ENCODE data around the gene HABP4. TPM values are rescaled to one million over a fixed set of nuclear protein-coding genes. Genes with fewer than 3 reads are reported as not detected.
A peak's percentile ranks its signal among the peaks of the same experiment; 100 is the strongest.

Gene HABP4
- total and polyA plus RNA-seq, 11 donors: 17.8 to 35.7 (median 25.9) TPM

DNA sequence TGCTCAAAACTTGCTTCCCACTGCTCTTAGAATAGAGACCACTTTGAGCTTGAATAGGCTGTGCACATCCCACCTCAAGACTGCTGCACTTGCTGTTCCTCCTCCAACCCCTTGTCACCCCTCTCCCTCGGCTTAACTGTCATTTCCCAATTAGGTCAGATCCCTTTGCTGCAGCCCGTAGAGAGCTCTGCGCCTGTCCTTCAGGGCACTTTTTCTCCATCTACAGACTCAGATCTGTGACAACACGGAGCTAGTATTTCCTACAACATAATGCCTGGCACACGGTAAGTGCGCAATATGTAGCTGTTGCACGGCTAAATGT is 485 bp upstream of the HABP4 start:
- no peaks in the 10 kb centered on the region for H3K9me3 ChIP-seq
- no peaks in the 10 kb centered on the region for H3K36me3 ChIP-seq
- H3K4me1 ChIP-seq: peaks cover 0 to 30% (median 13%) of the 10 kb centered on the region in 12 donors
- intact Hi-C loops (cut with DNase I): loop anchor here in 4 of 10 donors (2.0 to 10.0 kb wide), 4 partner anchors 31 to 218 kb away; partner anchors contain the start of gene ZNF367 (in 1 of the 4)
- peak overlapping the region; percentile 19 to 95 (median 82) for H3K4me3 ChIP-seq
- DNase-seq (no peak), ATAC-seq (peak; percentile 13 to 53 (median 20))
- H3K27ac ChIP-seq: peak overlapping the region in 11 of 12 donors; percentile 46 to 93 (median 74)
- TF ChIP-seq, protein P1, sequence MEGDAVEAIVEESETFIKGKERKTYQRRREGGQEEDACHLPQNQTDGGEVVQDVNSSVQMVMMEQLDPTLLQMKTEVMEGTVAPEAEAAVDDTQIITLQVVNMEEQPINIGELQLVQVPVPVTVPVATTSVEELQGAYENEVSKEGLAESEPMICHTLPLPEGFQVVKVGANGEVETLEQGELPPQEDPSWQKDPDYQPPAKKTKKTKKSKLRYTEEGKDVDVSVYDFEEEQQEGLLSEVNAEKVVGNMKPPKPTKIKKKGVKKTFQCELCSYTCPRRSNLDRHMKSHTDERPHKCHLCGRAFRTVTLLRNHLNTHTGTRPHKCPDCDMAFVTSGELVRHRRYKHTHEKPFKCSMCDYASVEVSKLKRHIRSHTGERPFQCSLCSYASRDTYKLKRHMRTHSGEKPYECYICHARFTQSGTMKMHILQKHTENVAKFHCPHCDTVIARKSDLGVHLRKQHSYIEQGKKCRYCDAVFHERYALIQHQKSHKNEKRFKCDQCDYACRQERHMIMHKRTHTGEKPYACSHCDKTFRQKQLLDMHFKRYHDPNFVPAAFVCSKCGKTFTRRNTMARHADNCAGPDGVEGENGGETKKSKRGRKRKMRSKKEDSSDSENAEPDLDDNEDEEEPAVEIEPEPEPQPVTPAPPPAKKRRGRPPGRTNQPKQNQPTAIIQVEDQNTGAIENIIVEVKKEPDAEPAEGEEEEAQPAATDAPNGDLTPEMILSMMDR (IDR thresholded peaks at IDR 0.05): no peak
- no peak for TF ChIP-seq POLR2A (IDR thresholded peaks at IDR 0.05)
- H3K27me3 ChIP-seq: peaks cover 0 to 8% (median 0%) of the 10 kb centered on the region in 9 donors
- 0 to 1% (median 1%) methylated on average over 7 of the region's 7 CpGs for WGBS, 4 donors

DNA sequence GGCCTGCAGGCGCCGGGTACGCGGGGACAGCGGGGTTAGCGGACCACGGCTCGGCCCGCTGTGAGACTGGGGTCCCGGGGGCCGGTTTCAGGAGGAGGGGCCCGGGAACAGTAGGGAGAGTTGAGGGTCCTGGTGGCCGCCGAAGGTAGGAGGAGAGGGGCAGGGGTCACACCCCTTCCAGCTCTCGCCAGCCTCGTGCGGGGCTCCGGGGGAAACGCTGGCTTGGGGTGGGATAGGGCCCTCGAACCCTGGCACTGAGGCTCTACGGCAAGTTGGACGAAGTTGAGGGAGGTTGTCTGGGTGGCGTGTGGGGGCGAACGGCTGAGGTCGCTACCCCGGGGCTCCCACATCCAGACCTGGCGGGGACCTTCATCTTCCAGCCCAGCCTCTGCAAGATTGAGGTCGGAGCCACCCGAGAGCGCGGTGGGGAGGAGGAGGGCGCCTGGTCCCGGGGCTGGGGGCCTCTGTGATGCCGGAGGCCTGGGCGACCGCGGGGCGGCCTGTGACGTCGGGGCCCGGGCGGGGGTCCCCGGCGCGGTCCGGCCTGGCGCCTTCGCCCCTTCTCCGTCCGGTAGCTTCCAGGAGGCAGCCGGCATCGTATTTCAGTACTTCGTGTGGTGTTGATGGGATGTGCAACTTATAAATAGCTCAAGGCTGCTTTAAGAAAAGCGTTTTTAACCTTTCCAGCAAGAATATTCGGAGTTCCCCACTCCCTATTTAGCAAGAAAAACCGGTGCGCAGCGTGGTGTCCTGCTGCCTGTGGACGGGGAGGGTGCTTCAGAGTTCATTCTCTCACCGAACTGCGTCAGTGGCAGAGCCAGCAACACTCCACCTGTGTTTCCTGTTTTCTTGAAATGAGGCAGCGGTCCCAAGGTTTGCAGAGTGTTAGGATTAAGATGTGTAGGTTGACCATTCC is 902 bp downstream of the HABP4 start:
- Histone ChIP-seq H3K36me3 (no peaks in the 10 kb centered on the region), H3K27ac (peak overlapping the region; percentile 52 to 93 (median 82)), H3K27me3 (peaks cover 0 to 8% (median 0%) of the 10 kb centered on the region in 9 donors), H3K9me3 (no peaks in the 10 kb centered on the region), H3K4me3 (peak overlapping the region; percentile 53 to 95 (median 82)), H3K4me1 (peaks cover 0 to 30% (median 13%) of the 10 kb centered on the region in 12 donors)
- no peak for TF ChIP-seq POLR2A (IDR thresholded peaks at IDR 0.05)
- TF ChIP-seq, protein P1 (IDR thresholded peaks at IDR 0.05): no peak
- DNase-seq (peak in 4 of 5 donors; percentile 21 to 64 (median 26)), ATAC-seq (no peak)
- WGBS, 4 donors: 1 to 2% (median 1%) methylated on average over 25 to 63 of the region's 63 CpGs
- intact Hi-C loops (cut with DNase I): loop anchor here (1.0 to 10.0 kb wide), 16 partner anchors 31 to 214 kb away; partner anchors contain the start of genes CDC14B (in 4 of the 10), ZNF367 (in 4 of the 10), PRXL2C (in 1 of the 10) and SLC35D2 (in 1 of the 10)

DNA sequence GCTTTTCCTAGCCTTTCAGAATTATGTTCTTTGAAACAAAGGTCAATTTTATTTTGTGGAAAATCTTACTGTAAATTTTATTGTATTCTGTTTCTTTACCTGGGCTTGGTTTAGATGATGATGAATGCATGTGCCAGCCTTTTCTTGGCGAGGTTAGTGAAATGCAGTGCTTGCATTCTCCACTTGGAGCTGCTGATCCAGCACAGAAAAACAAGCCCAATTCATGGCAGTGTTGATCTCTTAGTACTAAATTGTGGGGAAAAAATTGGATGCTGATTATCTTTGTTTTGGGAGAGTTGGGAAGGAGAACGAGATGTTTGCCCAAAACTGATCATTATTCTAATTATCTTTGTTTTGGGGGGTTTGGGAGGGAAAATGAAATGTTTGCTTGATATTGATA is 3.7 kb downstream of the HABP4 start:
- Histone ChIP-seq H3K9me3 (no peaks in the 10 kb centered on the region), H3K27ac (no peak overlapping the region), H3K4me3 (no peak overlapping the region), H3K36me3 (peaks cover 0 to 7% (median under 1%) of the 10 kb centered on the region in 9 donors), H3K27me3 (peaks cover 0 to 5% (median 0%) of the 10 kb centered on the region in 9 donors), H3K4me1 (peaks cover 0 to 33% (median 13%) of the 10 kb centered on the region in 12 donors)
- 46 to 57% (median 53%) methylated on average over 2 of the region's 2 CpGs for WGBS, 4 donors
- peak in 1 of 5 donors; percentile 25 for DNase-seq
- no peak for TF ChIP-seq POLR2A (IDR thresholded peaks at IDR 0.05)
- TF ChIP-seq, protein P1 (IDR thresholded peaks at IDR 0.05): peak; percentile 23 to 63 (median 41)
- no peak for ATAC-seq
- intact Hi-C loops (cut with DNase I): loop anchor here in 9 of 10 donors (2.0 to 10.0 kb wide), 11 partner anchors 36 to 211 kb away; partner anchors contain the start of genes CDC14B (in 3 of the 9), PRXL2C (in 1 of the 9), SLC35D2 (in 1 of the 9) and ZNF367 (in 1 of the 9)

DNA sequence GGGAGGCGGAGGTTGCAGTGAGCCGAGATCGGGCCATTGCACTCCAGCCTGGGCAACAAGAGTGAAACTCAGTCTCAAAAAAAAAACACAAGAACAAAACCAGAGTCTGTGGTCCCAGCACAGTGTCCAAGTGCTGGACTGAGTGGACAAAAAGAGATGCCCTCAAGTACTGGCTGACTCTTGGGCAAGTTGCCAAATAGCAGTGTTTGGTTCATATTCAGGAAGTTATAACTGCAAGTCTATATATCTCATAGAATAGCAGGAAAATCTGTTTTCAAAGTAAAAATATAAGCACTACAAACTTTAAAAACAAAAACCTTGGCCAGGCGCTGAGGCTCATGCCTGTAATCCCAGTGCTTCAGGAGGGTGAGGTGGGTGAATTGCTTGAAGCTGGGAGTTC is 7.3 kb downstream of the HABP4 start:
- no peaks in the 10 kb centered on the region for H3K9me3 ChIP-seq
- ATAC-seq: no peak
- H3K27ac ChIP-seq: no peak overlapping the region
- H3K4me1 ChIP-seq: peaks cover 0 to 15% (median 2%) of the 10 kb centered on the region in 12 donors
- TF ChIP-seq, protein P1 (IDR thresholded peaks at IDR 0.05): no peak
- no peak for TF ChIP-seq POLR2A (IDR thresholded peaks at IDR 0.05)
- no peak for DNase-seq
- no peaks in the 10 kb centered on the region for H3K27me3 ChIP-seq
- no peak overlapping the region for H3K4me3 ChIP-seq
- WGBS, 4 donors: 93 to 97% (median 95%) methylated on average over 4 of the region's 4 CpGs
- H3K36me3 ChIP-seq: peaks cover 0 to 42% (median 7%) of the 10 kb centered on the region in 9 donors
- intact Hi-C loops (cut with DNase I): loop anchor here in 6 of 10 donors (10.0 kb wide), 5 partner anchors 108 to 208 kb away; partner anchors contain the start of genes CDC14B (in 2 of the 6) and PRXL2C (in 1 of the 6)

Data from heart left ventricle (tissue), 16 donors.